HEK293 (cell line): ENCODE data around the gene EFCC1.
A peak's percentile ranks its signal among the peaks of the same experiment; 100 is the strongest.

Experiments used
- CTCF ChIA-PET: fragments of 350-600 bp; formaldehyde crosslinking; extraction: SDS; loops from one replicate; lab custom pipeline; 2021; ENCODE audit warnings: antibody characterized with exemption; lab: Yijun Ruan, JAX
- POLR2A ChIA-PET: fragments of 300-600 bp; formaldehyde crosslinking; extraction: SDS; loops from one replicate; lab custom pipeline; 2020; ENCODE audit warnings: antibody characterized with exemption, inconsistent platforms; lab: Yijun Ruan, JAX
- H3K27ac ChIP-seq: fragments of 200-500 bp; sonication (Bioruptor generic); 2 replicates; pipeline ENCODE4 v1.5.1; 2014; ENCODE audit warnings: low read depth, low read length, control low read depth, inconsistent platforms; ENCODE audit errors: extremely low read depth
- H3K36me3 ChIP-seq, 2 experiments: fragments of 200-500 bp in 1 of 2; sonication (Bioruptor generic) in 1 of 2; 1 replicate in 1 of 2; 2 replicates in 1 of 2; pipeline ENCODE4 v1.5.1; 2014 to 2017; ENCODE audit warnings: inconsistent platforms in 2 of 2, low read length in 2 of 2; ENCODE audit not compliant: control insufficient read depth in 2 of 2, insufficient read depth in 1 of 2
- H3K4me1 ChIP-seq: fragments of 200-500 bp; sonication (Bioruptor generic); 2 replicates; pipeline ENCODE4 v1.5.1; 2014; ENCODE audit warnings: mild to moderate bottlenecking, low read length, inconsistent platforms; ENCODE audit not compliant: control insufficient read depth, insufficient read depth
- H3K4me3 ChIP-seq: 2 replicates; pipeline ENCODE4 v1.5.1; 2011; ENCODE audit warnings: low read depth, mild to moderate bottlenecking, control low read depth, low read length, moderate library complexity
- H3K9me3 ChIP-seq: fragments of 200-500 bp; sonication (Bioruptor generic); 2 replicates; pipeline ENCODE4 v1.5.1; 2014; ENCODE audit warnings: low read depth, low read length, inconsistent platforms; ENCODE audit not compliant: control insufficient read depth, insufficient read depth
- EGR2 ChIP-seq: fragments of 450-650 bp; formaldehyde crosslinking; IDR thresholded peaks from 2 replicates; pipeline ENCODE4 v1.5.1; 2016; ENCODE audit warnings: low read depth, missing biosample characterization, missing genetic modification characterization
- GLI4 ChIP-seq: fragments of 450-650 bp; formaldehyde crosslinking; IDR thresholded peaks from 2 replicates; pipeline ENCODE4 v1.5.1; 2016; ENCODE audit warnings: missing biosample characterization, missing genetic modification characterization
- HOXA7 ChIP-seq: sonication (generic); formaldehyde crosslinking; IDR thresholded peaks from 2 replicates; pipeline ENCODE4 v1.8.1; 2022; ENCODE audit warnings: missing genetic modification reagents, borderline replicate concordance
- YY1 ChIP-seq: fragments of 450-650 bp; formaldehyde crosslinking; IDR thresholded peaks from 2 replicates; pipeline ENCODE4 v1.5.1; 2018; ENCODE audit warnings: missing biosample characterization, missing genetic modification characterization
- ZBTB1 ChIP-seq: fragments of 450-650 bp; formaldehyde crosslinking; IDR thresholded peaks from 2 replicates; pipeline ENCODE4 v1.5.1; 2016; ENCODE audit warnings: missing biosample characterization, missing genetic modification characterization
- ZBTB21 ChIP-seq: fragments of 450-650 bp; formaldehyde crosslinking; IDR thresholded peaks from 2 replicates; pipeline ENCODE4 v1.5.1; 2017; ENCODE audit warnings: missing biosample characterization, missing genetic modification characterization
- ZFHX2 ChIP-seq: fragments of 450-650 bp; formaldehyde crosslinking; conservative IDR thresholded peaks from 2 replicates; pipeline ENCODE4 v1.5.1; 2016; ENCODE audit warnings: missing biosample characterization, missing genetic modification characterization
- ZNF138 ChIP-seq: fragments of 450-650 bp; formaldehyde crosslinking; IDR thresholded peaks from 2 replicates; pipeline ENCODE4 v1.5.1; 2016; ENCODE audit warnings: missing biosample characterization, missing genetic modification characterization, borderline replicate concordance
- ZNF157 ChIP-seq: fragments of 450-650 bp; formaldehyde crosslinking; IDR thresholded peaks from 2 replicates; pipeline ENCODE4 v1.5.1; 2016; ENCODE audit warnings: missing biosample characterization, missing genetic modification characterization
- ZNF2 ChIP-seq: fragments of 450-650 bp; formaldehyde crosslinking; IDR thresholded peaks from 2 replicates; pipeline ENCODE4 v1.5.1; 2016; ENCODE audit warnings: missing biosample characterization, missing genetic modification characterization
- ZNF24 ChIP-seq: fragments of 450-650 bp; formaldehyde crosslinking; IDR thresholded peaks from 2 replicates; pipeline ENCODE4 v1.5.1; 2016; ENCODE audit warnings: missing biosample characterization, missing genetic modification characterization
- ZNF37A ChIP-seq: fragments of 450-650 bp; IDR thresholded peaks from 2 replicates; pipeline ENCODE4 v1.5.1; 2018; ENCODE audit warnings: missing biosample characterization, missing genetic modification characterization
- ZNF394 ChIP-seq: fragments of 450-650 bp; formaldehyde crosslinking; IDR thresholded peaks from 2 replicates; pipeline ENCODE4 v1.5.1; 2016; ENCODE audit warnings: missing biosample characterization, missing genetic modification characterization, mild to moderate bottlenecking, moderate library complexity, borderline replicate concordance
- ZNF433 ChIP-seq: fragments of 450-650 bp; formaldehyde crosslinking; IDR thresholded peaks from 2 replicates; pipeline ENCODE4 v1.5.1; 2016; ENCODE audit warnings: missing biosample characterization, missing genetic modification characterization, low read depth
- ZNF561 ChIP-seq: fragments of 450-650 bp; IDR thresholded peaks from 2 replicates; pipeline ENCODE4 v1.5.1; 2018; ENCODE audit warnings: missing biosample characterization, missing genetic modification characterization, borderline replicate concordance
- ZNF624 ChIP-seq: fragments of 450-650 bp; formaldehyde crosslinking; IDR thresholded peaks from 2 replicates; pipeline ENCODE4 v1.5.1; 2017; ENCODE audit warnings: missing biosample characterization, missing genetic modification characterization
- ZNF747 ChIP-seq: fragments of 450-650 bp; formaldehyde crosslinking; IDR thresholded peaks from 2 replicates; pipeline ENCODE4 v1.5.1; 2016; ENCODE audit warnings: missing biosample characterization, missing genetic modification characterization
- ZNF768 ChIP-seq: fragments of 450-650 bp; formaldehyde crosslinking; IDR thresholded peaks from 2 replicates; pipeline ENCODE4 v1.5.1; 2018; ENCODE audit warnings: missing biosample characterization, mild to moderate bottlenecking, missing genetic modification characterization
- ZNF777 ChIP-seq: fragments of 450-650 bp; formaldehyde crosslinking; IDR thresholded peaks from 2 replicates; pipeline ENCODE4 v1.5.1; 2017; ENCODE audit warnings: missing biosample characterization, missing genetic modification characterization, borderline replicate concordance
- ZNF837 ChIP-seq: fragments of 450-650 bp; formaldehyde crosslinking; IDR thresholded peaks from 2 replicates; pipeline ENCODE4 v1.5.1; 2016; ENCODE audit warnings: missing biosample characterization, missing genetic modification characterization
- TF ChIP-seq, protein P1 (sequence below): fragments of 450-650 bp; formaldehyde crosslinking; IDR thresholded peaks from 2 replicates; pipeline ENCODE4 v1.5.1; 2016; ENCODE audit warnings: missing biosample characterization, missing genetic modification characterization

The EFCC1 gene

DNA sequence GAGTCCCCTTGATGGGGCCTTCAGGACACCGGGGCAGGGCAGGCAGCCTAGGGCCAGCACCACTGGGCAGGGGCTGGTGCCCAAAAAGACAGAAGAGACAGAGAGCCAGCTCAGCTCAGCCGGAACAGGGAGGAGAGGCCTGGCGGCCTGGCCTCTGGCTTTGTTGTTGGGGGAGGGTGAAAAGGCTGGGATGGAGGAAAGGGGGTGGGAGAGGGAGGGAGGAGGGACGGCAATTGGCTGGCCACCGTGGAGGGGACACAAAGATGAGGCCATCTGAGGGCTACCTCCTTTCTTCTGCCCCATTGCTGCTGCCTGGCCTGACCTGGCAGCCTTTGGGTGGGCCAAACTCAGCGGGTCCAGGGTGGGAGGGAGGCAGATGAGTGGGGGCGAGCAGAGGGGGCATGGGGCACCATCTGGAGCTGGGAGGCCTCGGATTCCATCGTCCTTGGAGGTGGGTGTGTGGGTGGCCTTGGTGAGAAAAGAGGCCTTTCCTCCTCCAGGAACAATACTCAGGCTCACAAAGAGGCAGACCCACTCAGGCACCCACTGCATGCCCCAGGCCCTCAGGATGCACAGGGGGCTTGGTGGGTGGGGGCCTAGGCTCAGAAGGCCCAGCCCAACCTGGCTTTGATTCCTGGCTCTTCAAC lies 9.3 kb downstream of the EFCC1 start:
- ChIA-PET CTCF (interaction anchor here (0.5 kb wide), 1 partner anchor 43 kb away, joined by 4 read pairs; no protein-coding TSS in a partner anchor), POLR2A (no interaction called here)
- H3K36me3 ChIP-seq = no peaks in the 10 kb centered on the region
- no peaks in the 10 kb centered on the region for H3K4me1 ChIP-seq
- H3K9me3 ChIP-seq = no peaks in the 10 kb centered on the region
- no peak overlapping the region for H3K4me3 ChIP-seq
- no peak overlapping the region for H3K27ac ChIP-seq
- TF ChIP-seq ZFHX2 (tag by site-specific recombination) = peak; percentile 92
- TF ChIP-seq EGR2 (tag by site-specific recombination) = peak; percentile 95
- TF ChIP-seq ZNF747 (tag by site-specific recombination) = no peak
- TF ChIP-seq ZNF2 = no peak
- TF ChIP-seq ZNF561 (tag by site-specific recombination) = no peak
- TF ChIP-seq, all 188 proteins: peak for 2

DNA sequence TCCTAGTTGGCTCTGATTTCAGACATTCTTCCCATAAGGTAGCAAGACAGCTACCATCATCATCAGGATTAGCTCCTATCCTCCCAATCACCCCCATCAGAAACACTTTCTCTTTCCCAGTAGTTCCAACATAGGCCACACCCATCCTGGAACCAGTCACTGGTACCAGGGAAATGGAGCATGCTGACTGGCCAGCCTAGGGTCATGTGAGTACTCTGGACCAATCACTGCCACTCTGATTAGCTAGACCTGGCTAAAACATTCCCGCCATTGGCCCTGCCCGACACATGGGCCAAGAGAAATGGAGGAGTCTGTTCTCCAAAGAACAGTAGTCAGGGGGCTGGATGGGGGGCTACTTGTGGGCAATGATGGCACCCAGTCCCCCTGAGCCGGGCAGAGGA lies 12.4 kb downstream of the EFCC1 start:
- H3K4me3 ChIP-seq = no peak overlapping the region
- H3K36me3 ChIP-seq = no peaks in the 10 kb centered on the region
- H3K27ac ChIP-seq = no peak overlapping the region
- no peaks in the 10 kb centered on the region for H3K4me1 ChIP-seq
- POLR2A ChIA-PET = no interaction called here
- TF ChIP-seq ZNF837 (tag by site-specific recombination) (no peak), ZNF157 (no peak), ZNF37A (tag by site-specific recombination) (no peak), ZNF624 (tag by site-specific recombination) (no peak), ZNF768 (tag by site-specific recombination) (no peak), ZNF394 (no peak), ZNF433 (no peak), ZNF138 (tag by site-specific recombination) (no peak), YY1 (no peak), ZNF24 (tag by site-specific recombination) (no peak), ZNF777 (tag by site-specific recombination) (no peak), GLI4 (no peak), ZBTB1 (tag by site-specific recombination) (no peak)
- TF ChIP-seq, protein P1, sequence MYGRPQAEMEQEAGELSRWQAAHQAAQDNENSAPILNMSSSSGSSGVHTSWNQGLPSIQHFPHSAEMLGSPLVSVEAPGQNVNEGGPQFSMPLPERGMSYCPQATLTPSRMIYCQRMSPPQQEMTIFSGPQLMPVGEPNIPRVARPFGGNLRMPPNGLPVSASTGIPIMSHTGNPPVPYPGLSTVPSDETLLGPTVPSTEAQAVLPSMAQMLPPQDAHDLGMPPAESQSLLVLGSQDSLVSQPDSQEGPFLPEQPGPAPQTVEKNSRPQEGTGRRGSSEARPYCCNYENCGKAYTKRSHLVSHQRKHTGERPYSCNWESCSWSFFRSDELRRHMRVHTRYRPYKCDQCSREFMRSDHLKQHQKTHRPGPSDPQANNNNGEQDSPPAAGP (tag by site-specific recombination) = no peak
- TF ChIP-seq, all 188 proteins: peak for 0
- CTCF ChIA-PET = interaction anchor here (0.5 to 1.5 kb wide), 4 partner anchors 13 to 943 kb away, joined by 4 to 12 read pairs (median 4); no protein-coding TSS in a partner anchor
- H3K9me3 ChIP-seq = no peaks in the 10 kb centered on the region

DNA sequence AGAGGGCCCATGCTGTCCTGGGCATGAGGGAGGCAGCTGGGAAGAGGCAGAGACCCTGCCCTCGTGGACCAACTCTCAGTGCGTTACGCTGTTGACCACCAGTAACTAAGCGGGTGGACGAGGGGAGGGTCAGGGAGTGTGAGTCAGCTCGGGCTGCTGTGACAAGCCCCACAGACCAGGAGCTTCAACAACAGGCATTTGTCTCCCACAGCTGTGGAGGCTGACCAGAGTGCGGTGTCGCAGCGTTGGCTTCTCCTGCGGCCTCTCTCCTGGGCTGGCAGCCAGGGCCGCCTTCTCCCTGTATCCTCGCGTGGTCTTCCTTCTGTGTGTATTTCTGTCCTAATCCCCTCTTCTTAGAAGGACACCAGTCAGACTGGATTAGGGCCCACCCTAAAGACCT lies 13.0 kb downstream of the EFCC1 start:
- CTCF ChIA-PET = interaction anchor here (0.5 to 0.9 kb wide), 2 partner anchors 39 to 46 kb away, joined by 3 to 5 read pairs; partner anchors contain the start of gene GP9
- POLR2A ChIA-PET = no interaction called here
- no peak for TF ChIP-seq HOXA7 (CRISPR knock-in tag)
- TF ChIP-seq ZBTB21 = no peak

More for the DNA sequence above, 13.0 kb downstream of the EFCC1 start:
- no peaks in the 10 kb centered on the region for H3K4me1 ChIP-seq
- H3K9me3 ChIP-seq = no peaks in the 10 kb centered on the region
- H3K4me3 ChIP-seq = no peak overlapping the region
- no peak overlapping the region for H3K27ac ChIP-seq
- no peaks in the 10 kb centered on the region for H3K36me3 ChIP-seq
